Mucosa of descending colon (tissue), 3 donors: ENCODE measurements around the gene ACSL3. TPM values are rescaled to one million over a fixed set of nuclear protein-coding genes. Genes with fewer than 3 reads are reported as not detected.

ENCODE experiments used
- ATAC-seq: fragments of 200-7000 bp; cut with Tn5 transposase; one replicate; pipeline ENCODE4 v1.9.1; 2020; ENCODE audit warnings: mild to moderate bottlenecking, moderate library complexity
- DNase-seq, 3 donors: peaks; one replicate each; pipeline ENCODE4 v3.0.0-alpha.2; 2020
- H3K36me3 ChIP-seq: fragments of 200-600 bp; one replicate; pipeline ENCODE4 v1.8.0; 2021; ENCODE audit warnings: low read depth, mild to moderate bottlenecking
- H3K4me1 ChIP-seq: fragments of 200-600 bp; one replicate; pipeline ENCODE4 v1.8.0; 2021; ENCODE audit warnings: low read depth, mild to moderate bottlenecking
- H3K4me3 ChIP-seq: fragments of 200-600 bp; one replicate; pipeline ENCODE4 v1.8.0; 2021; ENCODE audit warnings: mild to moderate bottlenecking
- H3K9me3 ChIP-seq: fragments of 200-600 bp; one replicate; pipeline ENCODE4 v1.8.0; 2021; ENCODE audit warnings: mild to moderate bottlenecking
- CTCF ChIP-seq: fragments of 200-600 bp; IDR thresholded peaks from one replicate; pipeline ENCODE4 v1.8.0; 2022; ENCODE audit warnings: antibody characterized with exemption, mild to moderate bottlenecking
- intact Hi-C, 2 donors: fragments of 100-400 bp; cut with DNase I in 1 of 2; cut with micrococcal nuclease in 1 of 2; formaldehyde crosslinking; loops; one replicate each; pipeline versions ENCODE4 v1.11.0 to v1.11.1; 2022; cut with DNase I, micrococcal nuclease
- total RNA-seq, 3 donors: library from RNA; stranded (reverse); fragmentation: NEBNext Ultra II Directional in 2 of 3; extraction: Animal tissue kit (Norgen Biotek cat#: 25700) in 2 of 3; gene quantifications; one replicate each; pipeline versions ENCODE4 v1.2.1 to v1.2.4, GENCODE V29; 2021 to 2023
- donor health status: DM: no; HTN: no; CAD: no; lungs with moderate emphysema.
- donor health status: DM: no; HTN: no; CAD: no.
- donor health status: DM: no; HTN: yes; CAD: no.

Gene ACSL3
- total RNA-seq, 3 donors from 2014 or later: 77.2 to 108 (median 93.0) TPM

GRCh38 chr2:222899413-222900181 is 38.8 kb downstream of the ACSL3 start:
- intact Hi-C loops: loop anchor here (5.0 to 10.0 kb wide), 2 partner anchors 192 to 195 kb away; no protein-coding TSS in a partner anchor
- Histone ChIP-seq H3K9me3 (no peaks in the 10 kb centered on the region), H3K36me3 (no peaks in the 10 kb centered on the region), H3K4me3 (no peak overlapping the region), H3K4me1 (no peaks in the 10 kb centered on the region)
- DNase-seq (no peak), ATAC-seq (no peak)
- TF ChIP-seq CTCF: no peak

- no peak overlapping the region for H3K4me3 ChIP-seq
- intact Hi-C loops: loop anchor here (5.0 to 10.0 kb wide), 2 partner anchors 193 to 196 kb away; no protein-coding TSS in a partner anchor
- DNase-seq (no peak), ATAC-seq (no peak)
- TF ChIP-seq CTCF: no peak
- H3K9me3 ChIP-seq: no peaks in the 10 kb centered on the region
- no peaks in the 10 kb centered on the region for H3K4me1 ChIP-seq
- no peaks in the 10 kb centered on the region for H3K36me3 ChIP-seq
Observed at GRCh38 chr2:222900354-222900753, 39.5 kb downstream of the ACSL3 start.

GRCh38 chr2:222902660-222903059 is 41.8 kb downstream of the ACSL3 start:
- no peak for TF ChIP-seq CTCF
- no peak overlapping the region for H3K4me3 ChIP-seq
- H3K9me3 ChIP-seq: no peaks in the 10 kb centered on the region
- H3K4me1 ChIP-seq: no peaks in the 10 kb centered on the region
- ATAC-seq (no peak), DNase-seq (no peak)
- intact Hi-C loops: loop anchor here (5.0 to 10.0 kb wide), 2 partner anchors 195 to 198 kb away; no protein-coding TSS in a partner anchor
- no peaks in the 10 kb centered on the region for H3K36me3 ChIP-seq

DNA sequence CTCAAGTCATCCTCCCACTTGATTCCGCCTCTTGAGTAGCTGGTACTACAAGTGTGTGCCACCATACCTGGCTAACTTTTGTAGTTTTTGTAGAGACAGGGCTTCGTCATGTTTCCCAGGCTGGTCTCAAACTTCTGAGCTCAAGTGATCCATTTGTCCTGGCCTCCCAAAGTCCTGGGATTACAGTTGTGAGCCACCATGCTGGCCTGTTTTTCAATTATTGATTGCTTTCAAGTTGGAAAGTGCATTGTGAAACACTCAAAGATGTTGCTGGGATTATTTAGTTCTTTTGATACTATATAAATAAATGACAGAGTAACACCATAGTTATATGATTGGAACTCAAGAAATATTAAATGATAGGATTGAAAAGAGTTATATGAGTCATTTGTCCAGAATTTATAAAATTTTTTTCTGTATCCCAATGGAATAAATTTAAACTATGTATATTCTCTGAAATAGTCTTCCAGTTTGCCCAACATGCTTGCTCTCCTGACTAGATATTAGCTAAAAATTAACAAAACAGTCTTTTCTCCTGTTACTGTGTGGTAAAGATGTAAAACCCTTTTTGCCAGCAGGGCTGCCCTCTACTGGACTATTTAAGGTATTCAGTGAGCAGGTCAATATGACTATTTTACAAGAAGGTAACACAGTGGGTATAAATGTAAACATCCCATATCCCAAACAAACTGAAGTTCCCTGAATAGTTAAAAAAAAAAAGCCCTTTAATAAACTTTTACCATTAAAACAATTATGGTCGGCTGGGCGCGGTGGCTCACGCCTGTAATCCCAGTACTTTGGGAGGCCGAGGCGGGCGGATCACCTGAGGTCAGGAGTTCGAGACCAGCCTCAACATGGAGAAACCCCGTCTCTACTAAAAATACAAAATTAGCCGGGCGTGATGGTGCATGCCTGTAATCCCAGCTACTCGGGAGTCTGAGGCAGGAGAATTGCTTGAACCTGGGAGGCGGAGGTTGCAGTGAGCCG is 42.7 kb downstream of the ACSL3 start:
- no peaks in the 10 kb centered on the region for H3K4me1 ChIP-seq
- TF ChIP-seq CTCF: no peak
- ATAC-seq: peak; percentile 78
- peak in 1 of 3 donors; percentile 68 for DNase-seq
- no peak overlapping the region for H3K4me3 ChIP-seq
- intact Hi-C loops: loop anchor here (5.0 to 10.0 kb wide), 2 partner anchors 196 to 199 kb away; no protein-coding TSS in a partner anchor
- H3K36me3 ChIP-seq: no peaks in the 10 kb centered on the region
- H3K9me3 ChIP-seq: no peaks in the 10 kb centered on the region

DNA sequence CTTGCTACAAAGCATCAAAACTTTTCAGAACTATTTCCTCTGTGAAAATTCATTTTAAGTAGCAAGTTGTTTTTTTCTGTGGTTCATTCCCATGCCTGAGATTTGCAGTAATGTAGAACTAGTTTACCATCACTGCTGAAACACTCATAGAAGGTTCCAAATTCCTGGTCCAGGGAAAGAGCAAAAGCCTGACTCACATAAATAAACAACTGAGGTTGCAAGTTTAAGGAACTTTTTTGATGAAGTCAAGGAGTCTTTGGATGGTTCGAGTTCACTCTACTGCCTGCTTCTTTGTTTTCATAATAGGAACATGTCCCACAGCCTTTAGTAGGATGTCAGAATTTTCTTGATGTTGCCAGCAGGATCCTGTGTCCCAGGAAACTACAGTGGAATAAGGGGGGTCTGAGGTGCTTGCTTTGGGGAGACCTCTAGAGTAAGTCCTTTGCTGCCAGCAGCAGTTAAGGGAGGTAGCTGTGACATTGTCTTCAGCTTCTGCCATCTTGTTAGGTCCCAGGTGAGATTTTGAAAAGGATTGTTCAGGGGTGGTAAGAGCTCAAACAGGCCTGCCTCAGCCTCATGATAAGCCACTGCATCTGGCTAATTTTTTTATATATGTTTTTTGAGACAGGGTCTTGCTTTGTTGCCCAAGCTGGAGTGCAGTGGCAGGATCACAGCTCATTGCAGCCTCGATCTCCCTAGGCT is 43.9 kb downstream of the ACSL3 start:
- TF ChIP-seq CTCF: no peak
- Histone ChIP-seq H3K36me3 (no peaks in the 10 kb centered on the region), H3K4me3 (no peak overlapping the region), H3K9me3 (no peaks in the 10 kb centered on the region), H3K4me1 (no peaks in the 10 kb centered on the region)
- intact Hi-C loops: loop anchor here (5.0 to 10.0 kb wide), 2 partner anchors 197 to 200 kb away; no protein-coding TSS in a partner anchor
- ATAC-seq (no peak), DNase-seq (no peak)
